Stimulated activated effector memory CD8-positive, alpha-beta T cell treated with anti-CD3 and anti-CD28 coated beads, Interleukin-12 subunit alpha, Interleukin-12 subunit beta, amount 100 ng/mL, for 72 hours (primary cell): Measurements from ENCODE around the gene REEP3.

Experiments used
- ATAC-seq: fragments of 150-1000 bp; cut with Tn5 transposase; 2 replicates; pipeline ENCODE4 v1.10.0; 2021
- DNase-seq, 2 donors: peaks; one replicate each; pipeline ENCODE4 v3.0.0; 2021 to 2022; ENCODE audit warnings: low spot score in 2 of 2
- H3K27ac Mint-ChIP-seq: one replicate; pipeline ENCODE4 v1.8.0; 2022; ENCODE audit warnings: mild to moderate bottlenecking, mixed read lengths
- H3K36me3 Mint-ChIP-seq: one replicate; pipeline ENCODE4 v1.8.0; 2022; ENCODE audit warnings: mild to moderate bottlenecking, mixed read lengths
- H3K4me1 Mint-ChIP-seq: one replicate; pipeline ENCODE4 v1.8.0; 2022; ENCODE audit warnings: mixed read lengths
- H3K4me3 Mint-ChIP-seq: one replicate; pipeline ENCODE4 v1.8.0; 2022; ENCODE audit warnings: mild to moderate bottlenecking, mixed read lengths
- H3K9me3 Mint-ChIP-seq: one replicate; pipeline ENCODE4 v1.8.0; 2022; ENCODE audit warnings: mixed read lengths

Gene REEP3

DNA sequence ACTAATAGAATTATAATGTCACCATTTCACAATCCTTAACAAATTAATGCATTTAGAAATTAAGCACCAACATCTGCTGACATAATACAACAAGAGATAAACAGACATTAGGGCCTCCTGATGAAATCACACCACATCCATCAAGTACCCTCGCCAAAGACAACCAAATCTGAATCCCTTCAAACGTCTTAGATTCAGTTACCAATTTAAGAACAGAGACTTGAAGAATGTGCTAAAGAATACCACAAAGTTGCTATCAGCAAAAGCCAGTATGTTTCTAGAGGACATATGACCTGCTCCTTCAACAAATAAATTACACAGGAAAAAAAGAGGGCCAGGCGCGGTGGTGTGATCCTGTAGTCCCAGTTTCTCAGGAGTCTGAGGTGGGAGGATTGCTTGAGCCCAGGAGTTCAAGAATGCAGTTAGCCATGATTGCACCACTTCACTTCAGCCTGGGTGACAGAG, 144.5 kb downstream of the REEP3 start:
- Mint-ChIP-seq H3K4me3 (no peak overlapping the region), H3K4me1 (peaks cover 5% of the 10 kb centered on the region), H3K36me3 (no peaks in the 10 kb centered on the region), H3K9me3 (no peaks in the 10 kb centered on the region), H3K27ac (no peak overlapping the region)
- no peak for DNase-seq
- ATAC-seq, result no peak

GRCh38 chr10:63666836-63667383, 145.7 kb downstream of the REEP3 start:
- Mint-ChIP-seq H3K4me3 (no peak overlapping the region), H3K9me3 (no peaks in the 10 kb centered on the region), H3K4me1 (peaks cover 6% of the 10 kb centered on the region), H3K27ac (no peak overlapping the region), H3K36me3 (no peaks in the 10 kb centered on the region)
- DNase-seq, result no peak
- ATAC-seq, result peak; percentile 87

- no peak overlapping the region for H3K4me3 Mint-ChIP-seq
- H3K9me3 Mint-ChIP-seq, result no peaks in the 10 kb centered on the region
- no peak overlapping the region for H3K27ac Mint-ChIP-seq
- H3K4me1 Mint-ChIP-seq, result peaks cover 6% of the 10 kb centered on the region
- ATAC-seq (no peak), DNase-seq (no peak)
- H3K36me3 Mint-ChIP-seq, result no peaks in the 10 kb centered on the region
These were observed 146.6 kb downstream of the REEP3 start for GRCh38 chr10:63667596-63668480.

GRCh38 chr10:63670291-63670898, 149.2 kb downstream of the REEP3 start:
- Mint-ChIP-seq H3K36me3 (no peaks in the 10 kb centered on the region), H3K4me1 (peaks cover 6% of the 10 kb centered on the region), H3K4me3 (no peak overlapping the region), H3K27ac (no peak overlapping the region), H3K9me3 (no peaks in the 10 kb centered on the region)
- ATAC-seq (peak; percentile 78), DNase-seq (no peak)

GRCh38 chr10:63671317-63671937, 150.2 kb downstream of the REEP3 start:
- no peak overlapping the region for H3K4me3 Mint-ChIP-seq
- DNase-seq (no peak), ATAC-seq (no peak)
- no peaks in the 10 kb centered on the region for H3K9me3 Mint-ChIP-seq
- H3K36me3 Mint-ChIP-seq, result no peaks in the 10 kb centered on the region
- peaks cover 6% of the 10 kb centered on the region for H3K4me1 Mint-ChIP-seq
- no peak overlapping the region for H3K27ac Mint-ChIP-seq

DNA sequence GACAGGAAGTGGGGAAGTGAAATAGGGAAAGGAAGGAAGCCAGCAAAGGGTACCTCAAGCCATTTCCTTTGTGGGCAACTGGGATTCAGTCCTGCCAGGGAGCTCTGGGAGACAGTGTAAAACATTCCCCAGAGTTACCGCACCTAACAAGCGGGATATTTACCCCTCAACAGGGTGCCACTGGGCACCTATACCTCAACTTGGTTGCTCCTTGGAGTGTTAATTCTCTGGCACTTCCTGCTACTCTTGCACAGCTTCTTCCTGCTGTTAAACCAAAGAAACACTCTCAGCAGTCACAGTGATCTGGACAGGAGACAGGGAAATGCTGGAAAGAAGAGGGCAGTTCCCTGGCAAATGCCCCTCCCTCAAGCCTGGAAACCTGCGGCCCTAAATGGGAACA, 151.3 kb downstream of the REEP3 start:
- Mint-ChIP-seq H3K4me1 (peaks cover 6% of the 10 kb centered on the region), H3K36me3 (no peaks in the 10 kb centered on the region), H3K9me3 (no peaks in the 10 kb centered on the region), H3K4me3 (no peak overlapping the region), H3K27ac (no peak overlapping the region)
- ATAC-seq (no peak), DNase-seq (no peak)

DNA sequence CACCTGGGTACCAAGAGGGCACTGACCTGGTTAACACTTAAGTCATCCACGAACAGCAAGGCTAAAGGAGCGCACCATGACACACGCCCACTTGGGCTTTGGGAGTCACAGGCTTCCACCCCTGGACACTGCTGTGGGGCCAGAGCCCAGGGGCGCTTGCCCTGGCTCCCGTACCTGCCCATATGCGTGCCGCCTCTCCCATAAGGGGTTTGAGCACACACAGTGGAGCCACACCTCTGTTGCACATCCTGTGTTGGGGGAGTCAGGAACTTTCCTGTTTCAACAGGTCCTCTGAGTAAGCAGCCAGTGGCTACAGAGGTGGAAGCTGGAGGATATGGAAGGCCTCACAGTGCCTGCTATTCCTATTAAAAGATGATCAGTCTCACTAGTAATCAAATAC, 152.0 kb downstream of the REEP3 start:
- DNase-seq, result no peak
- no peak overlapping the region for H3K4me3 Mint-ChIP-seq
- ATAC-seq, result peak; percentile 51

DNA sequence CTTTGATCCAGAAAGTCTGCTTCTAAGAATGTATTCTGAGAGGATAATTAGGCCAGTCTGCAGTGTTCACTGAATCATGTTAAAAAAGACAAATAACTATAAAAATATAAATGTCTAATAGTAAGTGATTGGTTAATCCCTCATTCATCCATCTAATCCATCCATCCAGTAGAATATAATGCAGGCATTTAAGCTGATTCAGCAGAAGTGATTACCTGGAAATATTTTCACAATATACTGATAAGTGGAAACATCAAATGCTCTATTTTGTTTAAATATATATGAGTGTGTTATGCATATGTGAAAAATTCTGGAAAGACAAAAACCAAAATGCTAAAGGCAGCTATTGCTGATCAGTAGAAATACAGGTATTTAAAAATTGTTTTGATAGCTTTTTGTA, 152.6 kb downstream of the REEP3 start:
- H3K4me3 Mint-ChIP-seq, result no peak overlapping the region
- no peak overlapping the region for H3K27ac Mint-ChIP-seq
- no peaks in the 10 kb centered on the region for H3K36me3 Mint-ChIP-seq
- ATAC-seq (no peak), DNase-seq (no peak)
- peaks cover 6% of the 10 kb centered on the region for H3K4me1 Mint-ChIP-seq
- no peaks in the 10 kb centered on the region for H3K9me3 Mint-ChIP-seq

More for the DNA sequence above, 152.0 kb downstream of the REEP3 start:
- peaks cover 6% of the 10 kb centered on the region for H3K4me1 Mint-ChIP-seq
- H3K36me3 Mint-ChIP-seq, result no peaks in the 10 kb centered on the region
- no peak overlapping the region for H3K27ac Mint-ChIP-seq
- H3K9me3 Mint-ChIP-seq, result no peaks in the 10 kb centered on the region
